DLD1 (cell line): ENCODE measurements around the gene POR.

Source experiments
- in situ Hi-C: cut with HindIII; loops from 2 replicates; pipeline ENCODE4 v1.10.0; 2017; ENCODE audit warnings: low sequenced_read_pairs

Gene POR

DNA sequence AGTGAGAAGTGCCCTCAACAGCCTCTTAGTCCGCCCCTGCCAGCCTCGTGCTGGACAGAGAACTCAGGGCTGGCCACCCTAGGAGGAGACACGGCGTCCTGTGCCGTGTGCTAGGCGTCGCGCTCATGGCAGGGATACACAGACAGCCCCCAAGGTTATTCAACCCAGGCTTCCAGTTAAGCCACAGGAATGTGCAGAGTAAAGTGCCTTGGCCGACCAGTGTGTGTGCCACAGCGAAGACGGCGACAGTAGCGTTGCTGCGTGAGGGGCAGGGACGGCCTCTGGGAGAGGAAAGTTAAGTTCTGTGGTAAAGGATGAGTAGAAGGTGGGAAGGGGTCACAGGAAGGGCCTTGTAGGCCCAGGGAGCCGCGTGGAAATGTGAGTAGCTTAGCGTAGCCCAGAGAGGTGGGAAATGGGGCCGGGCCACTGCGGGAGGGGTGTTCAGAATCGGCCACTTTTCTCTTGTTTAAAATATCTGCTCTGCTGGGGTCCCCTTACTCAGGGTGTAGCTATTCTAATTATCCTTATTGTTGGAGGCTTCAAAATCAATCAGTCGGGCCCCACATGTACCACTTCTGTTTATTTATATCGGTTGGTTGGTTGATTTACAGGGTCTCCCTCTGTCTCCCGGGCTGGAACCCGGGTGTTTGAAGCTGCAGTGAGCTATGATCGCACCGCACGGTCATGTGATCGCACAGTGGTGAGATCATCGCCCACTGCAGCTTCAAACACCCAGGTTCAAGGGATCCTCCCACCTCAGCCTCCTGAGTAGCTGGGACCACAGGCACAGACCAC, 54.9 kb downstream of the POR start:
- in situ Hi-C loops = no loop called here

DNA sequence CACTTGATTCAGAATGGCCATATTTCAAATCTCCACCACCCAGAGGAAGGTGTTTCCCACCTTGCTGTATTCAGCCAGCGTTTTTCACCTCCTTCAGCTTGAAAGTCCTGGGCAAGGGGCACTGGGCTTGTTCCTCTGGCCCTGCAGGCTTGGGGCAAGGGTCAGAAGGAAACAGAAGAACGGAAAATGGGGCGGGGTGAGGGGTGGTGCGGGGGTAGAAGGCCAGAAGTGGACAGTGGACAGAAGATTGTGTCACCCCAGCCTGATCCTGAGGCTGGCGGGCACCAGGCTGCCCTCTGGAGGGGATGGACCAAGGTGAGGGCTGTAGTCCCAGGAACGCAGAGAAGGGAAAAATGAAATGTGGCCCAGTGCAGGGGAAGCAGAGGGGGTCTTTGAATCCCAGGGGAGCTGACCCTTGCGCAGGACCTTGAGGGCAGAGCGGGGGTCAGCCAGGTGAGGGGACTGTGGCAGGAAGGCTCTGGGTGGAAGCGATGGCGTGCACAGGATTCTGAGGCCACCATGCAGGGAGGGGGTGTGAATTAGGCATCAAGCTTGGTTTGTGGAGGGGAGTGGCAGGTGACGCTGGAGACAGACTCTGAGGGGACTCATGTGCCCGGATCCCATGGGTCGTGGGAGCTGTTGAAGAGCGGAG, 56.5 kb downstream of the POR start:
- in situ Hi-C loops = no loop called here

DNA sequence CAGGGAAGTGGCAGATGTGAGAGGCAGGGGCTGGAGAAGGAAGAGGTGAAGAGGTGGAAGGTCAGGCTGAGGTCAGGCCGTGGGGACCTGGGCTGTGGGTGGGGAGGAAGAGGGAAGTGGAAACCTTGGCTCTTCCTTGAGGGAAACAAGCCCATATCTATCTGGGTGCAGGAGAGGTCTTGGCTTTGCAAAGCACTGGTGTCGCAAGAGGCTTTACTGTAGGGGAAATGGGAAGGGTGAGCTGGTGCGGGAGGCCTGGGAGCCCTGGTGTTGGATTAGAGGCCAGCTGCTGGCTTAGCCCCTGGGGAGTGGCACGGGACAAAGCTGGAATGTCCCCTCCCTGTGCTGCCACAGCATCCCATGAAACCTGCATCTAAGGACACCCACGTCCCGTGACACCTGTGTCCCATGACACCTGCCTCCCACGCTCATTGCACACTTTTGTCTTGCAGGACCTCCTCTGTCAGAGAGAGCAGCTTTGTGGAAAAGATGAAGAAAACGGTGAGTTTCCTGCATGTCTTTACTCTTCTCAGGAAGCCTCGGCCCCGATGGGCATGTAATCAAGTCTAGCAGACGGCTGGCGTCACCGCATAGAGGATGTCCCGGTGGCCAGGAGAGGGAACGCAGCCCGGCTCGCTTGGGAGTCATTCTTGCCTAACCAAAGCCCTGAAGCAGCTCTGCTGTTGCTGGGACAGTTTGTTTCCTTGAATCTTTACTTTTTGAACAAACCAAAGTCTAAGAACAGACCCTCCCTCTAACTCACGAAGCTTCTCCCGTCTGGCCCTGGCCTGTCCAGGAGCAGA, 57.2 kb downstream of the POR start:
- in situ Hi-C loops = no loop called here

GRCh38 chr7:75977743-75978142, 62.8 kb downstream of the POR start:
- in situ Hi-C loops = no loop called here

DNA sequence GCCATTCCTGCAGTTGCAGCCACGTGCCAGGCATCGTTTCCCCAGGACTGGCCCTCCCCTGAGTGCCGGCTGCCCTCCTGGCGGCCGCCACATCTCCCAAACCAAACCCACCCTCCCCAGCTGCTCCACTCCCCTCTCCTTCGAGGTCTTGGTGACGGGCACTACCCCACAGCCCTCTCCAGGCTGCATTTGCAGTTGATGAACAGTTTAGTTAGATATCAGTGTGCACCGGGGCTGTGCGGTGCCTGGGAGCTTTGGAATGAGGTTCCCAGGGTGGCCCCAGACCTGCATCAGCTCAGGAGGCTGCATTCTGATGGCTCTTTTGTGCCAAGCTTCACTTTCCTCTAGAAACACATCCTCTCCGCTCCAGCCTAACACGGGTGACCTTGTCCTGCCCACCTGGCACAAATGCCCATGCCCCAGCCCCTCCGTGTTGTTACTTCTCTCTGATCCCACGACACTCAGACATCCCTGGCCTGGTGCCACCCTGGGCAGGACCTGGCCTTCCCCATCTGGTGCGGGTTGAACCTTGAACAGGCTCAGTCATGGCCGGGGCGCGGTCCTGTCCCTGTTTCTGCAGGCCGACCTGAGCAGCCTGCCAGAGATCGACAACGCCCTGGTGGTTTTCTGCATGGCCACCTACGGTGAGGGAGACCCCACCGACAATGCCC, 64.9 kb downstream of the POR start:
- in situ Hi-C loops = no loop called here

- in situ Hi-C loops = no loop called here
Observed at GRCh38 chr7:75980430-75981202, 65.7 kb downstream of the POR start.

- in situ Hi-C loops = no loop called here
Observed at GRCh38 chr7:75981203-75981452, 66.2 kb downstream of the POR start.

- in situ Hi-C loops = no loop called here
Observed at GRCh38 chr7:75981453-75982305, 66.7 kb downstream of the POR start.

- in situ Hi-C loops = no loop called here
Observed at GRCh38 chr7:75982306-75983064, 67.5 kb downstream of the POR start.

DNA sequence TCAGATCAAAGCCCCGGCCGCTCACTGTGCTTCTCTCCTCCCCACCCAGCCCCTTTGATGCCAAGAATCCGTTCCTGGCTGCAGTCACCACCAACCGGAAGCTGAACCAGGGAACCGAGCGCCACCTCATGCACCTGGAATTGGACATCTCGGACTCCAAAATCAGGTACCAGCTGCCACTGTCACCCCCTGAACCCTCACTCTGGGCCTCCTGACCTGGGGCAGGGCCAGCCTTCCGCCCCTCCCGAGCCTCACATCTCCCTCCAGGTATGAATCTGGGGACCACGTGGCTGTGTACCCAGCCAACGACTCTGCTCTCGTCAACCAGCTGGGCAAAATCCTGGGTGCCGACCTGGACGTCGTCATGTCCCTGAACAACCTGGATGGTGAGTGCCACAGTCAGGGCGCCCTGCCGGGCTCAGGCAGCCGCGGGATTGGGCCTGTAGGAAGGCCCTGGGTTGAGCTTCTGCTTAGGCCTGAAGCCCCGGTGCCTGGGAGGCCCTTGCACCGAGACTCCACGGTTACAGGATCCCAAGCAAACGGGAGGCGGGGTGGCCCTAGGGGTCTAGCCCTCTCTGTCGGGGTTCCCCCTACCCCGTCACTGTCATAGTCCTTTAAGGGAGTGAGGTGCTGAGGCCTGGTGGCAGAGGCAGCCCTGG, 68.6 kb downstream of the POR start:
- in situ Hi-C loops = no loop called here

GRCh38 chr7:75984130-75985008, 69.4 kb downstream of the POR start:
- in situ Hi-C loops = no loop called here

DNA sequence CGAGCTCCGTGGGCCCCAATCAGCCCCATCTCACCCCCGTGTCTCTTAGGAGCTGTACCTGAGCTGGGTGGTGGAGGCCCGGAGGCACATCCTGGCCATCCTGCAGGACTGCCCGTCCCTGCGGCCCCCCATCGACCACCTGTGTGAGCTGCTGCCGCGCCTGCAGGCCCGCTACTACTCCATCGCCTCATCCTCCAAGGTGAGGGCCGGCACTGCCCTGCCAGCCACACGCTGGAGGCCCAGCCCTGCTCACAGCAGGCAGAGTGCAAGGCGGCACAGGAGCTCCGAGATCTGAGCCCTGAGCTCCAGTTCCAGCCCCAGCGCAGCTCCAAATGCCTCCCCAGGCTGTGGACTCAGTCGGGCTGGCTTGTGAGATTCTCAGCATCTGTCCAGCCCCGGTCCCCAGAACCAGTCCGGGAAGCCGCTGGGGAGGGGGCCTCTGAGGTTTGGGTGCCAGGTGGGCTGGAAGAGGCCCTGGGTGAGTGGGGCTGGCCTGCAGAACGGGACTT, 70.1 kb downstream of the POR start:
- in situ Hi-C loops = no loop called here

GRCh38 chr7:75985518-75986146, 70.7 kb downstream of the POR start:
- in situ Hi-C loops = no loop called here

GRCh38 chr7:75986147-75986781, 71.3 kb downstream of the POR start:
- in situ Hi-C loops = no loop called here

DNA sequence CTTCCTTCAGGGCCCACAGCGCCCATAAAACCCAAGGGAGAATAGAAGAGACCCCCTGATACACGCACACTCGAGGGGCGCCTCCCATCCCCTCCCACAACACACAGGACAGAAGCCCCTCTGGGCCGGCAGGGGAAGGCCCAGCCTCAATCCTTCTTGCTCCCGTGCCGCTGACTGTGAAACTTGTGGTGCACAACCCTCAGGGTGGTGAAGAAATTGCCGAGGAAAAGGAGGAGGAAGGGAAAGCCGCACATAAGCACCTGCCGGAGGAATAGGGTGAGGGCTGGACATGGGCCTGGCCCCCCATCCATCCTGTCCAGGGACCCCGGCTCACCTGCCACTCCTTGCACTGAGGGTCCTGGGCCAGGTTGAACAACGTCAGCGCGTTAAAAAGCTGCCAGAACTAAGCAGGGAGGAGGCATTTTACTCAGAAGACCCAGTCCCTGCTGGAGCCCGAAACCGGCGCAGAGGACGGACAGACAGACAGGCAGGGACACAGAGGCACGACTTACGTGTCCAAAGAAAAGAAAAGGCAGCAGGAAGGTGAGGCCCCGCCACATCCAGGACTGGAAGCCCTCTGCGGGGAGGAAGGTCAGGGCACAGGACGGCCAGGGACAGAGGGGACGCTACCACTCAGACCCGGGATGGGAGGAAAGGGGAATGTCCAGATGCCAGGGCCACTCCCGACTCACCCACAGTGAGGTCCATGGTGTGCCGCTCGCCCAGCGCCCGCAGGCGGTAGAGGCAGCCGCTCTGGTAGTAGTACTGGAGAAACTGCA, 72.3 kb downstream of the POR start:
- in situ Hi-C loops = no loop called here
